Osteocyte (in vitro differentiated cells): ENCODE results near the gene SRD5A3. TPM values are rescaled to one million over a fixed set of nuclear protein-coding genes. Genes with fewer than 3 reads are reported as not detected.
"Not testable (repeated sequence)": the region's sequence is repeated elsewhere in the genome, so short reads cannot be mapped to it uniquely, and the experiment has no call there.

Source experiments
- DNase-seq: peaks from one replicate; pipeline ENCODE4 v3.0.0; 2021; ENCODE audit warnings: mixed read lengths; ENCODE audit not compliant: unreplicated experiment; ENCODE audit errors: extremely low spot score
- H3K27ac Mint-ChIP-seq: one replicate; pipeline ENCODE4 v1.8.0; 2021; ENCODE audit warnings: mild to moderate bottlenecking, mixed read lengths; ENCODE audit not compliant: unreplicated experiment
- H3K27me3 Mint-ChIP-seq: one replicate; pipeline ENCODE4 v1.8.0; 2021; ENCODE audit warnings: mixed read lengths; ENCODE audit not compliant: unreplicated experiment
- H3K36me3 Mint-ChIP-seq: one replicate; pipeline ENCODE4 v1.8.0; 2021; ENCODE audit warnings: mixed read lengths; ENCODE audit not compliant: unreplicated experiment
- H3K4me1 Mint-ChIP-seq: one replicate; pipeline ENCODE4 v1.8.0; 2021; ENCODE audit warnings: mixed read lengths; ENCODE audit not compliant: unreplicated experiment
- H3K4me3 Mint-ChIP-seq: one replicate; pipeline ENCODE4 v1.8.0; 2021; ENCODE audit warnings: mild to moderate bottlenecking, moderate library complexity, mixed read lengths; ENCODE audit not compliant: unreplicated experiment
- H3K9me3 Mint-ChIP-seq: one replicate; pipeline ENCODE4 v1.8.0; 2021; ENCODE audit warnings: mixed read lengths; ENCODE audit not compliant: unreplicated experiment
- CTCF ChIP-seq: fragments of 200-600 bp; sonication (generic); IDR thresholded peaks from 2 replicates; pipeline ENCODE4 v1.5.0; 2021; ENCODE audit warnings: antibody characterized with exemption, mild to moderate bottlenecking, moderate library complexity
- total RNA-seq: library from RNA; stranded (reverse); gene quantifications from 2 replicates; pipeline ENCODE4 v1.2.1, GENCODE V29; 2021

SRD5A3 gene
- total RNA-seq, 1 donor from 2014 or later: 19.8 TPM

GRCh38 chr4:55351824-55352223 is 5.8 kb downstream of the SRD5A3 start:
- no peaks in the 10 kb centered on the region for H3K27me3 Mint-ChIP-seq
- DNase-seq: no peak
- peaks cover 20% of the 10 kb centered on the region for H3K4me1 Mint-ChIP-seq
- no peak overlapping the region for H3K27ac Mint-ChIP-seq
- H3K36me3 Mint-ChIP-seq: peaks cover 11% of the 10 kb centered on the region
- H3K9me3 Mint-ChIP-seq: no peaks in the 10 kb centered on the region
- TF ChIP-seq CTCF: no peak
- no peak overlapping the region for H3K4me3 Mint-ChIP-seq

GRCh38 chr4:55352726-55353125 is 6.7 kb downstream of the SRD5A3 start:
- H3K9me3 Mint-ChIP-seq: no peaks in the 10 kb centered on the region
- H3K27me3 Mint-ChIP-seq: no peaks in the 10 kb centered on the region
- H3K4me3 Mint-ChIP-seq: no peak overlapping the region
- H3K36me3 Mint-ChIP-seq: peaks cover 11% of the 10 kb centered on the region
- no peak overlapping the region for H3K27ac Mint-ChIP-seq
- no peak for DNase-seq
- H3K4me1 Mint-ChIP-seq: peaks cover 18% of the 10 kb centered on the region
- TF ChIP-seq CTCF: no peak

- H3K27ac Mint-ChIP-seq, H3K27me3 Mint-ChIP-seq, H3K9me3 Mint-ChIP-seq, DNase-seq, H3K4me3 Mint-ChIP-seq: not testable (repeated sequence)
- Mint-ChIP-seq H3K4me1 (peaks cover 18% of the 10 kb centered on the region), H3K36me3 (peaks cover 11% of the 10 kb centered on the region)
Measured at GRCh38 chr4:55353228-55353747, 7.2 kb downstream of the SRD5A3 start.

GRCh38 chr4:55354648-55355047 is 8.6 kb downstream of the SRD5A3 start:
- no peak overlapping the region for H3K27ac Mint-ChIP-seq
- H3K4me3 Mint-ChIP-seq: no peak overlapping the region
- no peaks in the 10 kb centered on the region for H3K9me3 Mint-ChIP-seq
- no peak for TF ChIP-seq CTCF
- H3K36me3 Mint-ChIP-seq: peaks cover 11% of the 10 kb centered on the region
- H3K27me3 Mint-ChIP-seq: no peaks in the 10 kb centered on the region
- no peak for DNase-seq
- peaks cover 30% of the 10 kb centered on the region for H3K4me1 Mint-ChIP-seq

- H3K4me1 Mint-ChIP-seq: peaks cover 30% of the 10 kb centered on the region
- no peak overlapping the region for H3K4me3 Mint-ChIP-seq
- H3K27me3 Mint-ChIP-seq: no peaks in the 10 kb centered on the region
- H3K36me3 Mint-ChIP-seq: peaks cover 11% of the 10 kb centered on the region
- no peak for TF ChIP-seq CTCF
- no peaks in the 10 kb centered on the region for H3K9me3 Mint-ChIP-seq
- H3K27ac Mint-ChIP-seq: no peak overlapping the region
- no peak for DNase-seq
Measured at GRCh38 chr4:55355555-55355954, 9.5 kb downstream of the SRD5A3 start.

- Mint-ChIP-seq H3K27ac (no peak overlapping the region), H3K4me3 (no peak overlapping the region)
Measured at GRCh38 chr4:55356991-55357461, 11.0 kb downstream of the SRD5A3 start.

More at GRCh38 chr4:55356991-55357461, 11.0 kb downstream of the SRD5A3 start:
- no peak for TF ChIP-seq CTCF
- DNase-seq: no peak
- Mint-ChIP-seq H3K9me3 (no peaks in the 10 kb centered on the region), H3K27me3 (no peaks in the 10 kb centered on the region), H3K4me1 (peaks cover 30% of the 10 kb centered on the region), H3K36me3 (peaks cover 11% of the 10 kb centered on the region)
